OCI-LY3 (cell line): ENCODE data around the gene ETNK2.

Source experiments
- H2AFZ ChIP-seq: fragments of 200-600, 300-600 bp; shearing (Covaris generic); 2 replicates; pipeline ENCODE4 v1.6.0; 2014; ENCODE audit warnings: antibody characterized with exemption, low read depth, low read length
- H3K27ac ChIP-seq: fragments of 200-600, 300-600 bp; sonication (generic); 2 replicates; pipeline ENCODE4 v1.5.1; 2014; ENCODE audit warnings: mild to moderate bottlenecking, low read length, moderate library complexity, mixed read lengths
- H3K27me3 ChIP-seq: fragments of 200-600, 300-600 bp; sonication (generic); 2 replicates; pipeline ENCODE4 v1.6.1; 2014; ENCODE audit warnings: low read depth, low read length, mixed read lengths
- H3K36me3 ChIP-seq: fragments of 200-600, 300-600 bp; sonication (generic); replicated peaks from 2 replicates; pipeline ENCODE3; 2014; ENCODE audit warnings: low read depth, low read length, mixed read lengths
- H3K4me1 ChIP-seq: fragments of 300-600, 200-600 bp; sonication (generic); 2 replicates; pipeline ENCODE4 v1.6.1; 2014; ENCODE audit warnings: low read length, mixed read lengths
- H3K4me2 ChIP-seq: fragments of 200-600, 300-600 bp; sonication (generic); 2 replicates; pipeline ENCODE4 v1.6.1; 2014; ENCODE audit warnings: low read length, mixed read lengths
- H3K4me3 ChIP-seq: fragments of 300-600, 200-600 bp; sonication (generic); 2 replicates; pipeline ENCODE4 v1.5.1; 2014; ENCODE audit warnings: antibody characterized with exemption, mild to moderate bottlenecking, low read length, moderate library complexity
- H3K79me2 ChIP-seq: fragments of 300-600, 200-600 bp; shearing (Covaris generic); 2 replicates; pipeline ENCODE4 v1.6.1; 2014; ENCODE audit warnings: mild to moderate bottlenecking, low read length, mixed read lengths
- H3K9ac ChIP-seq: fragments of 300-600, 200-600 bp; shearing (Covaris generic); 2 replicates; pipeline ENCODE4 v1.6.0; 2014; ENCODE audit warnings: mild to moderate bottlenecking, low read length, moderate library complexity
- H3K9me3 ChIP-seq: fragments of 200-600, 300-600 bp; shearing (Covaris generic); 2 replicates; pipeline ENCODE4 v1.6.1; 2014; ENCODE audit warnings: low read length, mixed read lengths; ENCODE audit not compliant: insufficient read depth
- H4K20me1 ChIP-seq: fragments of 200-600, 300-600 bp; sonication (generic); 2 replicates; pipeline ENCODE4 v1.6.1; 2016; ENCODE audit warnings: low read length, mixed read lengths; ENCODE audit not compliant: insufficient read depth
- EZH2phosphoT487 ChIP-seq: fragments of 200-600 bp; shearing (Covaris generic); IDR thresholded peaks from 2 replicates; pipeline ENCODE4 v1.6.1; 2018; ENCODE audit warnings: antibody characterized with exemption, mixed run types, low read depth
- TF ChIP-seq, protein P1 (sequence below): fragments of 200-600, 300-600 bp; sonication (generic); IDR thresholded peaks from 2 replicates; pipeline ENCODE4 v1.5.1; 2014; ENCODE audit warnings: antibody characterized with exemption, low read length, low read depth

The ETNK2 gene

DNA sequence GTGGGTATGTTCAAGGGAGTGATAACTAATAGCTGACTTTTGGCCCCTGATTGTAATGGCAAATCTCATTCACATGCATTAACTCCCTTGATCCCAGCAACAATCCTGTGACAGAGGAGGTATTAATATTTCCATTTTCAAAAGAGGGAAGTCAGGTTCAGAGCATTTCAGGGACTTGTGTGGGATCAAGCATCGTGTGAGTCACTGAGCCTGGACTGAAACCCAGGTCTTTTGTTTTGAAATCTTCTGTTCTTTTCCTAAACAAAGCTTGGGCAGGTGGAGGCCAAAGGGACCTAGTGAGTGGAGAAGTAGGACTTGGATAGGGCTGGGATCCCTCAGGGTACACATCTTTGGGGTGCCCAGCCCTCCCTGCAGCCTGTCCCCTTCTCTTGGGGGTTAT, 37.9 kb downstream of the ETNK2 start:
- H2AFZ ChIP-seq, result no peak overlapping the region
- no peak overlapping the region for H3K27ac ChIP-seq
- TF ChIP-seq, protein P1, sequence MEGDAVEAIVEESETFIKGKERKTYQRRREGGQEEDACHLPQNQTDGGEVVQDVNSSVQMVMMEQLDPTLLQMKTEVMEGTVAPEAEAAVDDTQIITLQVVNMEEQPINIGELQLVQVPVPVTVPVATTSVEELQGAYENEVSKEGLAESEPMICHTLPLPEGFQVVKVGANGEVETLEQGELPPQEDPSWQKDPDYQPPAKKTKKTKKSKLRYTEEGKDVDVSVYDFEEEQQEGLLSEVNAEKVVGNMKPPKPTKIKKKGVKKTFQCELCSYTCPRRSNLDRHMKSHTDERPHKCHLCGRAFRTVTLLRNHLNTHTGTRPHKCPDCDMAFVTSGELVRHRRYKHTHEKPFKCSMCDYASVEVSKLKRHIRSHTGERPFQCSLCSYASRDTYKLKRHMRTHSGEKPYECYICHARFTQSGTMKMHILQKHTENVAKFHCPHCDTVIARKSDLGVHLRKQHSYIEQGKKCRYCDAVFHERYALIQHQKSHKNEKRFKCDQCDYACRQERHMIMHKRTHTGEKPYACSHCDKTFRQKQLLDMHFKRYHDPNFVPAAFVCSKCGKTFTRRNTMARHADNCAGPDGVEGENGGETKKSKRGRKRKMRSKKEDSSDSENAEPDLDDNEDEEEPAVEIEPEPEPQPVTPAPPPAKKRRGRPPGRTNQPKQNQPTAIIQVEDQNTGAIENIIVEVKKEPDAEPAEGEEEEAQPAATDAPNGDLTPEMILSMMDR, result no peak
- no peak for TF ChIP-seq EZH2phosphoT487
- no peaks in the 10 kb centered on the region for H3K79me2 ChIP-seq
- no peaks in the 10 kb centered on the region for H3K27me3 ChIP-seq
- H4K20me1 ChIP-seq, result no peaks in the 10 kb centered on the region
- H3K4me3 ChIP-seq, result no peak overlapping the region
- peaks cover 8% of the 10 kb centered on the region for H3K4me1 ChIP-seq
- no peak overlapping the region for H3K9ac ChIP-seq
- H3K4me2 ChIP-seq, result no peak overlapping the region
- no peaks in the 10 kb centered on the region for H3K36me3 ChIP-seq
- H3K9me3 ChIP-seq, result no peaks in the 10 kb centered on the region

DNA sequence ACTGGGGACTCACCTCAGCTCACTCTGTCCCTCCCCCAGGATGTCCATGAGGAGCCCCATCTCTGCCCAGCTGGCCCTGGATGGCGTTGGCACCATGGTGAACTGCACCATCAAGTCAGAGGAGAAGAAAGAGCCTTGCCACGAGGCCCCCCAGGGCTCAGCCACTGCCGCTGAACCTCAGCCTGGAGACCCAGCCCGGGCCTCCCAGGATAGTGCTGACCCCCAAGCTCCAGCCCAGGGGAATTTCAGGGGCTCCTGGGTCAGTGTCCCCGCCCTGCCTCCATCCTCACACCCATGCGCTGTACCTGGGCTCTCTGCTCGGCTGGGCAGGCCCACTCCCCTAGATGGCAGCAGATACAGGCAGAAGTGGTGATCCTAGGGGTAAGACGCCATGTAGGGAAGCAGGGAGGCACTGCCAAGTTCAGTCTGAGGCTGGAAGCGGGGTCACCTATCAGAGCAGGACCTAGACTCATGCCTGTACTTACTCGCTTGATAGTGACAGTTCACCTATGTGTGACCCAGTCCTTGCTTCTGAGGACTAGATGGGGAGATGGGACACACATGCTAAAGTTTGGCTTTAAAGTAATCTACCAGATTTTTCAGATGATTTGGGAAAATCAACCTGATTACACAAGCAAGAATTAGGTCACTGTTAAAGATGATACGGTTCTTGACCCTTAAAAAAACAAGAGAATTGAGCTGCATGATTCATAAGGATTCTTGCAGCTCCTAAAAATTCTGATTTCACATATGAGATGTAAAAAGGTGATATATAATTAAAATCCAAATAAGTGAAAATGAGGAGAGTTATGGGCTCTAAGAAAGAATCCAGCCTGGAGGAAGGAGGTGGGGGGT, 38.7 kb downstream of the ETNK2 start:
- H3K4me1 ChIP-seq, result peaks cover 8% of the 10 kb centered on the region
- H3K4me3 ChIP-seq, result no peak overlapping the region
- H4K20me1 ChIP-seq, result no peaks in the 10 kb centered on the region
- H3K79me2 ChIP-seq, result no peaks in the 10 kb centered on the region
- H3K9ac ChIP-seq, result no peak overlapping the region
- no peak overlapping the region for H3K4me2 ChIP-seq
- H3K27ac ChIP-seq, result no peak overlapping the region
- TF ChIP-seq EZH2phosphoT487, result no peak
- TF ChIP-seq, protein P1, result no peak
- no peaks in the 10 kb centered on the region for H3K36me3 ChIP-seq
- no peak overlapping the region for H2AFZ ChIP-seq
- no peaks in the 10 kb centered on the region for H3K27me3 ChIP-seq
- no peaks in the 10 kb centered on the region for H3K9me3 ChIP-seq

DNA sequence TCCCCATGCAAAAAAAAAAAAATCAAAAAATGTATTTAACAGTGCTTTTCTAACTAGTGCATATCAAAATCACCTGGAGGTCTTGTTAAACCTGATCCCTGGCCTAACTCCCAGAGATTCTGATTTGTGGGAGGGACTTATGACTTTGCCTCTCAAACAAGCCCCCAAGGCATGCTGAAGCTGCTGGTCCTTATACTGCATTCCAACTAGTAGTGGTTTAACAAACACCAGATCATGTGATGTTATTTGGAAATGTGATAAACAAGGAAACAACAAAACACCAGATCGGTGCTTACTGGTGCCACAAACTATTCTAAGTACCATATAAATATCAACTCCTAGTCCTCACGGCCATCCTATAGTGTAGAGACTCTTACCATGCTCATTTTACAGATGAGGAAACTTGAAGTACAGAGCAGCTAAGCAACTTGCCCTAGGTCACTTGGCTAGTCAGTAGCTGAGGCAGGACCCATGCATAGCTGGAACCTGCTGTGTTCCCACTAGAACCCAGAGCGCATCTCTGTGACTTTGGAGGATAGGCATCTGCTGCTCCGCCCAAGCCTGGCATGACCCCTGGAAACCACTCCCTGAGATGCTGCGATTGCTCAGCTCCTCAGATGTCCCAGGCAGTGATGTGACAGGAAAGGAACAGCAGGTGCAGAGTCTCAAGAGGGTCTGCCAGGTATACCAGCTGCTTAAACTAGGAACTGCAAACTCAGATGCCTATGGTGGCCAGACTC, 40.8 kb downstream of the ETNK2 start:
- Histone ChIP-seq H3K9me3 (no peaks in the 10 kb centered on the region), H3K79me2 (no peaks in the 10 kb centered on the region), H3K9ac (no peak overlapping the region), H2AFZ (no peak overlapping the region), H3K27me3 (peaks cover 7% of the 10 kb centered on the region; the same call in 1 of the 2 replicates), H3K4me3 (no peak overlapping the region), H3K27ac (no peak overlapping the region), H4K20me1 (no peaks in the 10 kb centered on the region), H3K36me3 (no peaks in the 10 kb centered on the region), H3K4me2 (no peak overlapping the region), H3K4me1 (peaks cover 8% of the 10 kb centered on the region)
- TF ChIP-seq, protein P1, result no peak
- TF ChIP-seq EZH2phosphoT487, result no peak
